Endothelial cell of umbilical vein (primary cell): ENCODE measurements around the gene URM1.

Source experiments
- EZH2 ChIP-seq: IDR thresholded peaks from 2 replicates; pipeline ENCODE4 v1.6.1; 2012; ENCODE audit warnings: borderline replicate concordance, low read depth, mild to moderate bottlenecking, moderate library complexity, low read length, inconsistent platforms; ENCODE audit not compliant: severe bottlenecking
- FOS ChIP-seq: IDR thresholded peaks from 2 replicates; pipeline ENCODE4 v1.6.1; 2011; ENCODE audit warnings: mild to moderate bottlenecking, low read length, moderate library complexity, borderline replicate concordance; ENCODE audit not compliant: insufficient read depth
- JUN ChIP-seq: IDR thresholded peaks from 2 replicates; pipeline ENCODE4 v1.6.1; 2011; ENCODE audit warnings: borderline replicate concordance, low read depth; ENCODE audit not compliant: insufficient read length, insufficient read depth
- MYC ChIP-seq: IDR thresholded peaks from one replicate; pipeline ENCODE4 v1.6.1; 2011; ENCODE audit warnings: mild to moderate bottlenecking, low read depth, low read length
- POLR2A ChIP-seq: IDR thresholded peaks from 2 replicates; pipeline ENCODE4 v1.6.1; 2012; ENCODE audit warnings: low read depth, mild to moderate bottlenecking, control low read depth, low read length
- POLR2AphosphoS5 ChIP-seq: IDR thresholded peaks from 2 replicates; pipeline ENCODE4 v1.6.1; 2012; ENCODE audit warnings: low read depth, mild to moderate bottlenecking, control low read depth, low read length, moderate library complexity; ENCODE audit not compliant: insufficient read depth
- TF ChIP-seq, protein P1 (sequence below), 2 donors: IDR thresholded peaks; 1 replicate in 1 of 2; 2 replicates in 1 of 2; pipeline ENCODE4 v1.5.1; 2011; ENCODE audit warnings: low read length in 2 of 2, mild to moderate bottlenecking in 2 of 2, moderate library complexity in 2 of 2, control low read depth in 1 of 2, inconsistent platforms in 1 of 2, low read depth in 1 of 2; ENCODE audit not compliant: insufficient read depth in 1 of 2; ENCODE audit errors: extremely low read depth in 1 of 2
- TF ChIP-seq, protein P2 (sequence below): IDR thresholded peaks from 2 replicates; pipeline ENCODE4 v1.6.1; 2011; ENCODE audit not compliant: insufficient read depth, insufficient read length

DNA sequence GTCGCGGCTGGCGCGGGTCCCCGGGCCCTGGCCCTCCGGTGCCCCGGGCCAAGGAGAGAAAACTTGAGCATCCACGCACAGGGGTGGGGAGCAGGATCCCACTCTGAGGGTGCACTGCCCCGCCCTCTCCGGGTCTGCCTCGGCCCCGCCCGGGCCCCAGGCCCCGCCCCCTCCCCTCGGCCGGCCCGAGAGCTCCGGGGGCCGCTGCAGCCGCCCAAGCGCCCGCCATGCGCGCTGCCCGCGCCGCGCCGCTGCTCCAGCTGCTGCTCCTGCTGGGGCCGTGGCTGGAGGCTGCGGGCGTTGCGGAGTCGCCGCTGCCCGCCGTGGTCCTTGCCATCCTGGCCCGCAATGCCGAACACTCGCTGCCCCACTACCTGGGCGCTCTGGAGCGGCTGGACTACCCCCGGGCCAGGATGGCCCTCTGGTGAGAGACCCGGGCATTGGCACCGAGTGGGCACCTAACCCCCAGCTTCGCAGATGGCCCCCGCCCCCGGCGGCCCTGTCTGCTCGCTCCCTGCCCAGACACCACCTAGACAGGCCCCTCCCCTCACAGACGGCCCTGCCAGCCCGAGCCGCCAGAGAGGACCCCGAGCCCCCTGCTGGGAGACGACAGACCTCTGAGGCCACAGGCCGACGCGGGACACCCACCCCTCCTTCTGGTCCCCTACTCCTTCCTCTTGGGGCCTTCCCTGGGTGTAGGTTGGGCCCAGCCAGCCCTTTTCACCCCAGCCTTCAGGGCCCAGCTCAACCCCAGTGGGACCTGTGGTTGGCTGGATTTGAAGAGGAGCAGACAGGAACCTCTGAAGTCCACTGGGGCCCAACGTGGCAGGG is 49.7 kb downstream of the URM1 start, which contains the start of gene CERCAM:
- TF ChIP-seq, protein P1, sequence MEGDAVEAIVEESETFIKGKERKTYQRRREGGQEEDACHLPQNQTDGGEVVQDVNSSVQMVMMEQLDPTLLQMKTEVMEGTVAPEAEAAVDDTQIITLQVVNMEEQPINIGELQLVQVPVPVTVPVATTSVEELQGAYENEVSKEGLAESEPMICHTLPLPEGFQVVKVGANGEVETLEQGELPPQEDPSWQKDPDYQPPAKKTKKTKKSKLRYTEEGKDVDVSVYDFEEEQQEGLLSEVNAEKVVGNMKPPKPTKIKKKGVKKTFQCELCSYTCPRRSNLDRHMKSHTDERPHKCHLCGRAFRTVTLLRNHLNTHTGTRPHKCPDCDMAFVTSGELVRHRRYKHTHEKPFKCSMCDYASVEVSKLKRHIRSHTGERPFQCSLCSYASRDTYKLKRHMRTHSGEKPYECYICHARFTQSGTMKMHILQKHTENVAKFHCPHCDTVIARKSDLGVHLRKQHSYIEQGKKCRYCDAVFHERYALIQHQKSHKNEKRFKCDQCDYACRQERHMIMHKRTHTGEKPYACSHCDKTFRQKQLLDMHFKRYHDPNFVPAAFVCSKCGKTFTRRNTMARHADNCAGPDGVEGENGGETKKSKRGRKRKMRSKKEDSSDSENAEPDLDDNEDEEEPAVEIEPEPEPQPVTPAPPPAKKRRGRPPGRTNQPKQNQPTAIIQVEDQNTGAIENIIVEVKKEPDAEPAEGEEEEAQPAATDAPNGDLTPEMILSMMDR (IDR thresholded peaks at IDR 0.05; ENCODE audit: extremely low read depth in 1 of 2, insufficient read depth in 1 of 2, low read depth in 1 of 2, low read length in 2 of 2), result peak in 1 of 2 donors; percentile 19
- TF ChIP-seq POLR2A (peak; percentile 56), POLR2AphosphoS5 (no peak), EZH2 (no peak), MYC (no peak), FOS (no peak), JUN (no peak)
- TF ChIP-seq, protein P2, sequence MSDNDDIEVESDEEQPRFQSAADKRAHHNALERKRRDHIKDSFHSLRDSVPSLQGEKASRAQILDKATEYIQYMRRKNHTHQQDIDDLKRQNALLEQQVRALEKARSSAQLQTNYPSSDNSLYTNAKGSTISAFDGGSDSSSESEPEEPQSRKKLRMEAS, result no peak
